ENCODE measurements around the gene GTF2A1. TPM values are rescaled to one million over a fixed set of nuclear protein-coding genes. Genes with fewer than 3 reads are reported as not detected.
A peak's percentile ranks its signal among the peaks of the same experiment; 100 is the strongest.

GTF2A1 gene
- total and polyA plus RNA-seq, 2 donors (not counting 3 experiments of a cell fraction or from before 2014, with no cell fraction given): 11.1 to 33.4 TPM

- no peaks in the 10 kb centered on the region for H3K79me2 ChIP-seq (ENCODE audit: control insufficient read depth, insufficient read depth, low read length)
- TF ChIP-seq JUN (IDR thresholded peaks at IDR 0.05; ENCODE audit: borderline replicate concordance, insufficient read depth, insufficient read length, low read depth): no peak
- TF ChIP-seq CTCF (IDR thresholded peaks at IDR 0.05; ENCODE audit: extremely low read depth in 1 of 2, insufficient read depth in 1 of 2, low read depth in 1 of 2, low read length in 2 of 2): no peak
- ChIA-PET POLR2A (no interaction called here), CTCF (no interaction called here)
- DNase-seq (ENCODE audit: low read depth, low spot score) (no peak), FAIRE-seq (no peak)
- H3K4me3 ChIP-seq (replicated peaks in 1 of 3; ENCODE audit: insufficient read depth in 1 of 3, low read depth in 1 of 3, low read length in 3 of 3): no peak overlapping the region
- H3K9ac ChIP-seq (replicated peaks; ENCODE audit: extremely low read depth, insufficient read depth, low read length): no peak overlapping the region
- H3K9me1 ChIP-seq (replicated peaks; ENCODE audit: control insufficient read depth, extremely low read depth, insufficient read depth, low read length): no peaks in the 10 kb centered on the region
- H4K20me1 ChIP-seq (replicated peaks; ENCODE audit: control insufficient read depth, extremely low read depth, insufficient read depth, low read length): no peaks in the 10 kb centered on the region
- H3K9me3 ChIP-seq (replicated peaks; ENCODE audit: control insufficient read depth, insufficient read depth, low read length): no peaks in the 10 kb centered on the region
- H3K27ac ChIP-seq (ENCODE audit: insufficient read depth, low read depth, low read length): no peak overlapping the region
- no peaks in the 10 kb centered on the region for H3K4me1 ChIP-seq (ENCODE audit: control insufficient read depth, extremely low read depth, insufficient read depth, low read length)
- no peaks in the 10 kb centered on the region for H3K36me3 ChIP-seq (ENCODE audit: control insufficient read depth in 2 of 2, extremely low read depth in 1 of 2, insufficient read depth in 2 of 2, low read length in 2 of 2)
- no peak overlapping the region for H3K4me2 ChIP-seq (ENCODE audit: insufficient read depth, low read length)
- dilution Hi-C loops (cut with MboI; ENCODE audit: extremely low pct_ligation_motif_present, low sequenced_read_pairs) (no loop called here), intact Hi-C loops (cut with micrococcal nuclease) (no loop called here)
- BruUV-seq (replicated peaks): no TSS peak
- H3K27me3 ChIP-seq (ENCODE audit: control insufficient read depth in 2 of 2, insufficient read depth in 2 of 2, low read length in 2 of 2): no peaks in the 10 kb centered on the region
- H2AFZ ChIP-seq (ENCODE audit: low read depth, low read length): no peak overlapping the region
Measured at GRCh38 chr14:81138429-81138828, 82.3 kb downstream of the GTF2A1 start.

GRCh38 chr14:81137316-81137715, 83.4 kb downstream of the GTF2A1 start:
- ChIA-PET POLR2A (no interaction called here), CTCF (interaction anchor here (1.1 kb wide), 1 partner anchor 10 kb away, joined by 3 read pairs; no protein-coding TSS in a partner anchor)
- Histone ChIP-seq H3K4me2 (ENCODE audit: insufficient read depth, low read length) (no peak overlapping the region), H3K36me3 (ENCODE audit: control insufficient read depth in 2 of 2, extremely low read depth in 1 of 2, insufficient read depth in 2 of 2, low read length in 2 of 2) (no peaks in the 10 kb centered on the region), H3K79me2 (ENCODE audit: control insufficient read depth, insufficient read depth, low read length) (no peaks in the 10 kb centered on the region), H4K20me1 (replicated peaks; ENCODE audit: control insufficient read depth, extremely low read depth, insufficient read depth, low read length) (no peaks in the 10 kb centered on the region), H2AFZ (ENCODE audit: low read depth, low read length) (no peak overlapping the region), H3K9ac (replicated peaks; ENCODE audit: extremely low read depth, insufficient read depth, low read length) (no peak overlapping the region), H3K9me3 (replicated peaks; ENCODE audit: control insufficient read depth, insufficient read depth, low read length) (no peaks in the 10 kb centered on the region), H3K9me1 (replicated peaks; ENCODE audit: control insufficient read depth, extremely low read depth, insufficient read depth, low read length) (no peaks in the 10 kb centered on the region), H3K4me3 (replicated peaks in 1 of 3; ENCODE audit: insufficient read depth in 1 of 3, low read depth in 1 of 3, low read length in 3 of 3) (no peak overlapping the region), H3K27me3 (ENCODE audit: control insufficient read depth in 2 of 2, insufficient read depth in 2 of 2, low read length in 2 of 2) (no peaks in the 10 kb centered on the region), H3K4me1 (ENCODE audit: control insufficient read depth, extremely low read depth, insufficient read depth, low read length) (no peaks in the 10 kb centered on the region), H3K27ac (ENCODE audit: insufficient read depth, low read depth, low read length) (no peak overlapping the region)
- FAIRE-seq: no peak
- dilution Hi-C loops (cut with MboI; ENCODE audit: extremely low pct_ligation_motif_present, low sequenced_read_pairs) (no loop called here), intact Hi-C loops (cut with micrococcal nuclease) (no loop called here)
- DNase-seq (ENCODE audit: low read depth, low spot score): no peak
- TF ChIP-seq MYC (IDR thresholded peaks at IDR 0.05; ENCODE audit: low read depth, low read length) (no peak), POLR2A (IDR thresholded peaks at IDR 0.05; ENCODE audit: low read depth, low read length) (no peak), EZH2 (IDR thresholded peaks at IDR 0.05; ENCODE audit: borderline replicate concordance, low read depth, low read length, severe bottlenecking) (no peak), POLR2AphosphoS5 (IDR thresholded peaks at IDR 0.05; ENCODE audit: insufficient read depth, low read depth, low read length) (no peak), GATA2 (IDR thresholded peaks at IDR 0.05; ENCODE audit: insufficient read depth, insufficient read length, low read depth, low read length) (no peak), CTCF (IDR thresholded peaks at IDR 0.05; ENCODE audit: extremely low read depth in 1 of 2, insufficient read depth in 1 of 2, low read depth in 1 of 2, low read length in 2 of 2) (no peak), JUN (IDR thresholded peaks at IDR 0.05; ENCODE audit: borderline replicate concordance, insufficient read depth, insufficient read length, low read depth) (no peak), MAX (IDR thresholded peaks at IDR 0.05; ENCODE audit: insufficient read depth, insufficient read length) (no peak), FOS (IDR thresholded peaks at IDR 0.05; ENCODE audit: borderline replicate concordance, insufficient read depth, low read length) (peak; percentile 14)
- no TSS peak for BruUV-seq (replicated peaks)
